Stomach (tissue), 19 donors: ENCODE measurements around the gene RASGRP4. TPM values are rescaled to one million over a fixed set of nuclear protein-coding genes. Genes with fewer than 3 reads are reported as not detected.
"Not testable (repeated sequence)": the region's sequence is repeated elsewhere in the genome, so short reads cannot be mapped to it uniquely, and the experiment has no call there.

Experiments
- DNase-seq, 2 donors: peaks; one replicate each; pipeline versions ENCODE4 v3.0.0 to v3.0.0-alpha.2; 2013 to 2019
- H3K27ac ChIP-seq, 5 donors: fragments of 200-600 bp in 4 of 5; sonication (generic) in 4 of 5; one replicate each; pipeline ENCODE4 v1.5.1; 2013 to 2019; ENCODE audit warnings: mild to moderate bottlenecking in 1 of 5, moderate library complexity in 1 of 5
- H3K27me3 ChIP-seq, 3 donors: fragments of 200-600 bp; sonication (generic); one replicate each; pipeline ENCODE4 v1.5.1; 2017 to 2019; ENCODE audit warnings: mixed run types in 1 of 3
- H3K36me3 ChIP-seq, 4 donors: fragments of 200-600 bp; sonication (generic); 1 replicate in 3 of 4; 2 replicates in 1 of 4; pipeline ENCODE4 v1.5.1; 2016 to 2019
- H3K4me1 ChIP-seq, 4 donors: fragments of 200-600 bp; sonication (generic); one replicate each; pipeline ENCODE4 v1.5.1; 2016 to 2019
- H3K4me3 ChIP-seq, 4 donors: fragments of 200-600 bp; sonication (generic) in 3 of 4; one replicate each; pipeline ENCODE4 v1.5.1; 2016 to 2019; ENCODE audit warnings: mild to moderate bottlenecking in 1 of 4
- H3K9me3 ChIP-seq, 4 donors: fragments of 200-600 bp; sonication (generic); one replicate each; pipeline ENCODE4 v1.5.1; 2016 to 2019
- CTCF ChIP-seq, 7 experiments: fragments of 450-650 bp in 4 of 7; fragments of 200-600 bp in 3 of 7; sonication (generic) in 3 of 7; IDR thresholded peaks; one replicate each; pipeline ENCODE4 v1.5.1; 2016 to 2019; ENCODE audit warnings: antibody characterized with exemption in 7 of 7, control low read depth in 2 of 7, mild to moderate bottlenecking in 1 of 7
- EP300 ChIP-seq: sonication (generic); formaldehyde crosslinking; IDR thresholded peaks from one replicate; pipeline ENCODE4 v1.6.1; 2017; ENCODE audit warnings: antibody characterized with exemption
- POLR2A ChIP-seq, 4 donors: fragments of 450-650 bp; IDR thresholded peaks; one replicate each; pipeline ENCODE4 v1.6.1; 2016; ENCODE audit warnings: antibody characterized with exemption in 4 of 4, control low read depth in 2 of 4, mild to moderate bottlenecking in 1 of 4, moderate library complexity in 1 of 4
- POLR2AphosphoS5 ChIP-seq, 3 donors: sonication (generic); formaldehyde crosslinking; IDR thresholded peaks; one replicate each; pipeline ENCODE4 v1.6.1; 2016; ENCODE audit warnings: antibody characterized with exemption in 3 of 3
- WGBS, 5 donors: extraction: QIAGEN DNeasy Blood & Tissue Kit in 3 of 5; methylation state at CpG; one replicate each; pipeline versions ENCODE4 v1.1.5 to v1.1.7; 2013 to 2018; 5-methylcytosine and 5-hydroxymethylcytosine counted together
- intact Hi-C: fragments of 100-400 bp; cut with DNase I; formaldehyde crosslinking; loops from one replicate; pipeline ENCODE4 v1.15.1; 2023; ENCODE audit warnings: low total_unique reads
- long read RNA-seq, 10 donors: transcript quantifications; one replicate each; lab custom pipeline, GENCODE V29; 2026
- polyA plus RNA-seq, 3 donors: library from polyadenylated mRNA; stranded (reverse); fragments of 200-250 nt; gene quantifications; one replicate each; pipeline ENCODE4 v1.2.3, GENCODE V29; 2013
- total RNA-seq, 5 donors: library from RNA; depleted of rRNA; stranded (reverse); fragments of >200 nt; gene quantifications; one replicate each; pipeline versions ENCODE4 v1.1.0 to v1.2.3, GENCODE V29; 2014 to 2016
- donor health status: healthy with polysubstance abuse.
- donor health status: Bipolar disorder and iron deficiency.
- donor health status: healthy.

RASGRP4 gene, protein sequence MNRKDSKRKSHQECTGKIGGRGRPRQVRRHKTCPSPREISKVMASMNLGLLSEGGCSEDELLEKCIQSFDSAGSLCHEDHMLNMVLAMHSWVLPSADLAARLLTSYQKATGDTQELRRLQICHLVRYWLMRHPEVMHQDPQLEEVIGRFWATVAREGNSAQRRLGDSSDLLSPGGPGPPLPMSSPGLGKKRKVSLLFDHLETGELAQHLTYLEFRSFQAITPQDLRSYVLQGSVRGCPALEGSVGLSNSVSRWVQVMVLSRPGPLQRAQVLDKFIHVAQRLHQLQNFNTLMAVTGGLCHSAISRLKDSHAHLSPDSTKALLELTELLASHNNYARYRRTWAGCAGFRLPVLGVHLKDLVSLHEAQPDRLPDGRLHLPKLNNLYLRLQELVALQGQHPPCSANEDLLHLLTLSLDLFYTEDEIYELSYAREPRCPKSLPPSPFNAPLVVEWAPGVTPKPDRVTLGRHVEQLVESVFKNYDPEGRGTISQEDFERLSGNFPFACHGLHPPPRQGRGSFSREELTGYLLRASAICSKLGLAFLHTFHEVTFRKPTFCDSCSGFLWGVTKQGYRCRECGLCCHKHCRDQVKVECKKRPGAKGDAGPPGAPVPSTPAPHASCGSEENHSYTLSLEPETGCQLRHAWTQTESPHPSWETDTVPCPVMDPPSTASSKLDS
- 1 to 10 TPM in 2 of 5 donors, under 1 TPM in 1, not detected in 2; 0.55 to 8.4 (median 4.0) TPM for total RNA-seq
- 1 to 10 TPM in 2 of 3 donors, under 1 TPM in 1; 0.40 to 1.8 (median 1.5) TPM for polyA plus RNA-seq
- long read RNA-seq, donor 1: 0 reads
- long read RNA-seq, donor 2: 0 reads
- long read RNA-seq, donor 3: 0 reads
- long read RNA-seq, donor 4: 0 reads
- long read RNA-seq, donor 5: 0 reads
- long read RNA-seq, donor 6: 0 reads
- long read RNA-seq, donor 7, partial matches to known transcripts: 5 of 13 reads
- long read RNA-seq, donor 7, other reads (novel, unspliced or antisense): 8 of 13 reads
- long read RNA-seq, donor 8: 0 reads
- long read RNA-seq, donor 9: 0 reads
- long read RNA-seq, donor 10: 0 reads

DNA sequence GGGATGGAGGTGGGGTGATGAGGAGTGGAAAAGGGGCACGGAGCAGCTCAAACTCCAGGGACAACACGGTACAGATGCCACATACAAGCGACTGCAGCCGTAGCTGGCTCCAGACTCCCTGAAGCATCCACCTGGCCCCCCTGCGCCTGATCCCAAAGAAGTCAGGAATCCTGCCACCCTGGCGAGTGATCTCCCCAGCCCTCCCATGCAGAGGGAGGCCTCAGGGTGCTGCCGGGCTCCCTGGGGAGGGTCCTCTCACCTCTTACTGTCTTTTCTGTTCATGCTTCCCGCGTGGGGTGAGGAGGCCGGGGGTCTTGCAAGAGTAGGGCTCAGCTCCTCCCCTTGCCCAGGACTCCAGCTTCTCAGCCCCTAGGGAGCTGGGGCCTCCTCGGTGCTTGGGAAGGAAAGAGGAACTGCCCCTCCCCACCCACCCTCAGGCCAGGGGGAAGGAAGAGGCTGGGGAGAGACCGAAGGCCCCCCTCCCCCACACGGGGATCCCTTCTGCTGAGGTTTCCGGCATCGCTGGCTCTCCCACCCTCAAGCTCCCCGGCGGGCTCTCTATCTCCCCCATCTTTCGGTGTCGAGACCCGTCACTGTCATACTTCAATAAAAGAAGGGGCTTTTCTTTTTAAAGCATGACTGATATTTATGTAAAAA lies at the start of gene RASGRP4:
Gene RASGRP4, minus strand, starts transcription at position 410 of the 657 bp plus-strand sequence. Its CDS starts 128 bp downstream, at position 282.
- no peaks in the 10 kb centered on the region for H3K4me1 ChIP-seq
- no peaks in the 10 kb centered on the region for H3K9me3 ChIP-seq
- H3K4me3 ChIP-seq: peak within 1 kb of the TSS; percentile 6 to 46 (median 34)
- peak within 1 kb of the TSS in 3 of 5 donors; percentile 18 to 59 (median 33) for H3K27ac ChIP-seq
- DNase-seq: peak in 1 of 2 donors; percentile 47
- WGBS, 5 donors: 19 to 30% (median 27%) methylated on average over 19 to 20 of the region's 20 CpGs
- H3K27me3 ChIP-seq: peaks cover 0 to 64% (median 9%) of the 10 kb centered on the region in 3 donors
- intact Hi-C loops: no loop called here
- H3K36me3 ChIP-seq: no peaks in the 10 kb centered on the region
- no peak for TF ChIP-seq POLR2AphosphoS5 (IDR thresholded peaks at IDR 0.05)
- TF ChIP-seq POLR2A (IDR thresholded peaks at IDR 0.05): no peak
- no peak for TF ChIP-seq CTCF (IDR thresholded peaks at IDR 0.05)
- TF ChIP-seq EP300: no peak

- no peaks in the 10 kb centered on the region for H3K4me1 ChIP-seq
- H3K9me3 ChIP-seq: no peaks in the 10 kb centered on the region
- H3K27ac ChIP-seq: no peak overlapping the region
- TF ChIP-seq EP300 (no peak), POLR2A (IDR thresholded peaks at IDR 0.05) (no peak), CTCF (IDR thresholded peaks at IDR 0.05) (no peak), POLR2AphosphoS5 (IDR thresholded peaks at IDR 0.05) (no peak)
- no peak overlapping the region for H3K4me3 ChIP-seq
- peaks cover 0 to 3% (median 0%) of the 10 kb centered on the region in 4 donors for H3K36me3 ChIP-seq
- H3K27me3 ChIP-seq: peaks cover 0 to 48% (median 5%) of the 10 kb centered on the region in 3 donors
- no peak for DNase-seq
- WGBS, 5 donors: 80 to 91% (median 85%) methylated on average over 10 to 13 of the region's 13 CpGs
- intact Hi-C loops: no loop called here
Observed at GRCh38 chr19:38475176-38475575, 49.2 kb upstream of the RASGRP4 start.

DNA sequence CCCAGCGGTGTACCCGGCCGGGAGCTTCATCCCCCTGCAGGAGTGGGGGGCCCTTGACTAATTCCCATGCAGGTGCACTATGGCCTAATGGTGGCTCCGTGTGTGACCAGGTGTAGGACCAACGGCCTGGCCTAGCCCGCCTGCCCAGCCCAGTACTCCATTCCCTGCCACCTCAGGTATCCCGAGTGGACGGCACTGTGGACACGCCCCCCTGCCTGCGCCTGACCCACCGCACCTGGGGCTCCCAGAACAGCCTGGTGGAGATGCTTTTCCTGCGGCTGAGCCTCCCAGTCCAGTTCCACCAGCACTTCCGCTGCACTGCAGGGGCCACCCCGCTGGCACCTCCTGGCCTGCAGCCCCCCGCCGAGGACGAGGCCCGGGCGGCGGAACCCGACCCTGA lies 47.2 kb upstream of the RASGRP4 start:
- H3K36me3 ChIP-seq: peaks cover 0 to 3% (median 0%) of the 10 kb centered on the region in 4 donors
- intact Hi-C loops: no loop called here
- 76 to 87% (median 83%) methylated on average over 6 to 21 of the region's 21 CpGs for WGBS, 5 donors
- H3K27ac ChIP-seq: no peak overlapping the region
- DNase-seq: no peak
- H3K9me3 ChIP-seq: no peaks in the 10 kb centered on the region
- no peaks in the 10 kb centered on the region for H3K4me1 ChIP-seq
- H3K4me3 ChIP-seq: no peak overlapping the region
- TF ChIP-seq POLR2A (IDR thresholded peaks at IDR 0.05): no peak
- no peak for TF ChIP-seq EP300
- no peak for TF ChIP-seq CTCF (IDR thresholded peaks at IDR 0.05)
- TF ChIP-seq POLR2AphosphoS5 (IDR thresholded peaks at IDR 0.05): no peak
- H3K27me3 ChIP-seq: peaks cover 0 to 68% (median 5%) of the 10 kb centered on the region in 3 donors

DNA sequence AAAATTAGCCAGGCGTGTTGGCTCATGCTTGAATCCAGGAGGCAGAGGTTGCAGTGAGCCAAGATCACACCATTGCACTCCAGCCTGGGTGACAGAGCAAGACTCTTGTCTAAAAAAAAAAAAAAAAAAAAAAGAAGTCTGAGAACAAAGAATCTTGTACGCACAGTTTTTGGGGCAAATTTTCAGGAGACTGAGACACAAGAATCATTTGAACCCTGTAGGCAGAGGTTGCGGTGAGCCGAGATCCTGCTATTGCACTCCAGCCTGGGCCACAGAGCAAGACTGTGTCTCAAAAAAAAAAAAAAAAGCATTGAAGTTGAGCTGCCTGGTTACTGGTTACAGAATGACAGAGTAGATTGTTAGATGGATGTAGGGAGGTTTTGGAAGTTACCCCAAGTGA lies 46.7 kb upstream of the RASGRP4 start:
- H3K27ac ChIP-seq, H3K4me3 ChIP-seq, DNase-seq, H3K4me1 ChIP-seq, H3K36me3 ChIP-seq, intact Hi-C loops, H3K9me3 ChIP-seq: not testable (repeated sequence)
- H3K27me3 ChIP-seq: peaks cover 0 to 68% (median 5%) of the 10 kb centered on the region in 3 donors
- 77 to 87% (median 86%) methylated on average over 4 of the region's 4 CpGs for WGBS, 5 donors
